HG02840 (cell line): ENCODE results near the gene SLC6A3.

Experiments
- ATAC-seq: cut with Tn5 transposase; IDR thresholded peaks from one replicate; pipeline ENCODE4 v1.9.1; 2021; ENCODE audit warnings: mild to moderate bottlenecking, moderate library complexity, moderate number of reproducible peaks; ENCODE audit not compliant: unreplicated experiment, low FRiP score

Gene SLC6A3

DNA sequence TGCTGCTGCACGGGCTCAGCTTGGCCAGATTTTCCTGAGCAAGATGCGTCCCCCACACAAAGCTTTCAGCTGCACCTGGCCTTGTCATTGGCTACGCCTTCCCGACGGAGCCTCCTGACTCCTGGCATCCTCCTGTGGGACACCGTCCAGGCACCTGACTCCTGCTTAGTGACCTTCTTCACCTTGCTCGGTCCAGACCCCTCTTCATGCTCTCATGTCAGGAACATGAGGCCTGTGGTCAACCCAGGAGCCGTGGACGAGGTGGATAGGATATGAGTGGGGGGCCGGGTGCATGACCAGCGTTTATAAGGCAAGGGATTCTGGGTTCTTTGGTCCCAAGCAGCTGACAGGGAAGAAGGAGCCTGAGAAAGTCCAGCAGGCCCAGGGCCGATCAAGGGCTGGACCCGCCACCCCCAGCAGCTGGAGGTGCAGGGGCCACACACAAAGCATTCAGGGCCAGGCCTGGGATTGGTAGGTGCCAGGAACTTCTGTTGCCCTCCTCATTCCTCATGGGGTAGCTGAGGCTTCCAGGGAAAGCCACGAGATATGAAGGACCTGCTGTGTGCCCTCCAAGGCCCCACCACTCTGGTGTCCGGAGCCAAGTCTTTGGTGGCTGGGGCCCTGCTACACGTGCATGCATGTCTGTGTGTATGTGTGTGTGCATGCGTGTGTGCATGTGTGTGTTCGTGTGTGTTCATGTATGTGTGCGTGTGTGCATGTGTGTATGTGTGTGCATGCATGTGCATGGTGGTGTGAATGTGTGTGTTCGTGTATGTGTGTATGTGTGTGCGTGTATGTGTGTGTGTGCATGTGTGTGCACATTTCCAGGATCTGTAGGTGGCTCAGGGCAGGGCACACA is 34.9 kb downstream of the SLC6A3 start:
- ATAC-seq, result no peak

DNA sequence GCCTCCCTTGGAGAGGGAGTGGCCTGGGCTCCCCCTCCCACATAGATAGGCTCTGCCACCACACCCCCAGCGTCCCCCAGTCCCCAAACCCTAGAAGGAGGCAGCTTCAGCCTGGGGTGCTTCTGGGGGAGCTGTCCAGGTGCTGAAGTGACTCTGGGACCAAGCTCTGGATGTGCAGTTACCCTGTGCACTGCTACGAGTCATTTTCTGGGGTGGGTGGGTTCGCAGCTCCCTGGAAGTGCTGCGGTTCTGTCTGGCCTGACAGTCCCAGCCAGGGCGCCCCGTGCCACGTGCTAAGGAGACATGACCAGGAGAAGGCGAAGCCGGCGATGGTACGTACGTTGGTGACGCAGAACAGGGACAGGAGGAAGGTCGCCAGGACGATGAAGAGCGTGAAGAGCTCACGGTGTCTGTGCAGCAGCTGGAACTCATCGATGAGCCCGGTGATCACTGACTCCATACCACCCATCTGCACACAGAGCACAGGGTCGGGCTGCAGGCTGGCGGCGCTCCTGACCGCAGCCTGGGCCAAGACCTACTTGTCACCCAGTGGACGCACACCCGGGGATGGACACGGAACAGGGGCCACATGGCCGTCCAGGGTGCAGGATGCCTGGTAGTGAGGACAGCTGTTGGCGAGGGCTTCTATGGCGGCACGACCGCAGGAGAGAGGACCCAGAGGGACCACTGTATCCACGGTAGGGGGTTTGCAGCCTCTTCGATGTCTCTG is 35.7 kb downstream of the SLC6A3 start:
- ATAC-seq, result no peak

DNA sequence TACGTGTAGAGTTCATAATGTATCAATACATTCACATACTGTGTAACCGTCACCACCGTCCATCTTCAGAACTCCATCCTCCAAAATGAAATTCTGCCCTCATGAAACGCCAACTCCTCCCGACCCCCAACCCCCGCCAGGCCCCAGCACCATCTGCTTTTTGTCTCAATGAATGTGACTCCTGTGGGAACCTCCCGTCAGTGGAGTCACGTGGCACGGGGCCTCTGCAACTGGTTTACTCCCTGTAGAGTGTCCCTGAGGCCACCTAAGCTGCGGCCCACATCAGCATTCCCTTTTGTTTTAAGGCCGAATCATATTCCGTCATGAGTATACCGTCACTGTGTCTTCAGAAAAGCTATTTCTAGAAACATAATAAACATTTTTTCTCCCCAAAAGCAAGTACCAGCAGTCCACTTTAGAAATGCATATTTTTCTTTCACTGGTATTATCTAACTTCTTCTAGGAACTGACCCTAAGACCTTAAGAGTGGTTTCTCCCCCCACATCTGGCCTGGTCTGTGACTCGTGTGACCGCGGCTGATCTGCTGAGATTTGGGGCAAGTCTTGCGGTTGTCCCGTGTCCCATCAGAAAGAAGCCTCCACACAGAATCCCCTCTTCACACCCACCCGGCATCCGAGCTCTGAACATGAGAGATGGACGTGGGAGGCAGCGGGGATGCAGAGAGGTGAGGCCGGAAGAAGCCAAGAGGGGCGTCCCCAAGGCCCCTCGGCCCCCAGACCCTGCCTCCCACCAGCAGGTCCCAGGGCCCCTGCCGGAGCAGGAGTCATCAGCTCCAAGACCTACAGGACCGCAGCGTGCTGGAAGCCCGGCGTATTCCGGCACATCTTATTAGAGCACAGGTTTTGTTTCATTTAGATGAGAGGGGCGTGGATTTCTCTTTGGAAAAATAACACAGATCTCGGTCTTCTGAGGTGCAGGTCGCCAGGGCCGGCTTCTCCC is 38.3 kb downstream of the SLC6A3 start:
- ATAC-seq, result no peak

DNA sequence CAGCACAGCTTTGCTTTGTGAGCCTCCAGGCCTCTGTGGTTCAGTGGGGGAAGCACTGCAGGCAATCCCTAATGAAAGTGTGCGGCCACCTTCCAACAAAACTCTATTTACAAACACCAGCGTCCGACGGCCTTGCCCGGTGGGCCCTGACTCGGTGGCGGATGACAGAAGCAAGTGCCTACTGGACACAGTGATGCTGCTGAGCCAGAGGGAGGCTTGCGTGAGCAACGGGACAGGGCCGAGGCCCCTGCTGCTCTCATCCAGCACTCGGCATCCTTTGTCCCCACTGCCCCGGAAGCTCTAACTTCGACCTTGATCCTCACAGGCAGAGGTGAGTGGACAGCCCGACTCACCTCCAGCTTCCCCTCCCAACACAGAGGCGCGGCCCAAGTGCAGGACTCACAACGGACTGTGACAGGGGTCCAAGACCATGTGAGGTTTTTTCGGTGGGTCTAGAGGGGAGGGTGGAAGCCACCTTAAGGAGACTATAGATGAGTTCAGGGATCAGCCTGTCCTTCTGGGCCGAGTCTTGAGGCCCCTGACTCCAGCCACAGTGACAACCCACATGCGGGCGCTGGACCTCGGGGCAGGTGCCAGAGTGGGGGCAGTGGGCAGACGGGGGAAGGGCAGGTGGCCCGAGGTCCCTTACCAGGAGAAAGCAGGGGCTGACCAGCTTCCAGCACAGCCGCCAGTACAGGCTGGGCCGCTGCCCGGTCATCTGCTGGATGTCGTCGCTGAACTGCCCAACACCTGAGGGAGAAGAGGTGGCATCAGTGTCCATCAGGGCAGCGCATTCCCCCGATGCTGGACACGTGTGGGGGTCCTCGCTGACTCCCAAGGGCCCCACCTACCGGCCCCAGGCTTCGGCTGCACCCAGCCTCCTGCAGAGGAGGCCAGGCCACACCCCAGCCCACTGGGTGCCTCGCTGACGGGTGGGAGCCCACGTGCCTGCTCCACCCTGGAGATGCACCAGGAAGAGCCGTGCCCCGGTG is 39.4 kb downstream of the SLC6A3 start:
- ATAC-seq, result no peak

DNA sequence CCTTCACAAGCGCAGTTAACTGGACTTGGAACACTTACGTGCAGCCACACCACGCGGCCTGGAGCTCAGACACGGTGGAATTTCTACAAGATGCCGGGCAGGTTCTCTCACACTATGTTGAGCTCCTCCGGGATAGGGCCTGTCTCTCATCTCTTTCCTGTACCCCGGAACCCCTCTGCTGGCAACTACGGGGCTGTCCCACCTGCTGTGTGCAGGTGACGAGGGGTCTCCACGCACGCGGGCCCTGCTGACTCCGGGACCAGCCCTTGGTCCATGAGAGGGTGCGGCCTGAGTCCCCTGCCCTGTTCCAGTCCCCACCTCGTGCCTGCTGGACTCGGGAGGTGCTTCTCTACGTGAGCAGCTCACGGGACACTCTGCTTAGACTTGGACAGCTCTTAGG is 40.1 kb downstream of the SLC6A3 start:
- ATAC-seq, result no peak

DNA sequence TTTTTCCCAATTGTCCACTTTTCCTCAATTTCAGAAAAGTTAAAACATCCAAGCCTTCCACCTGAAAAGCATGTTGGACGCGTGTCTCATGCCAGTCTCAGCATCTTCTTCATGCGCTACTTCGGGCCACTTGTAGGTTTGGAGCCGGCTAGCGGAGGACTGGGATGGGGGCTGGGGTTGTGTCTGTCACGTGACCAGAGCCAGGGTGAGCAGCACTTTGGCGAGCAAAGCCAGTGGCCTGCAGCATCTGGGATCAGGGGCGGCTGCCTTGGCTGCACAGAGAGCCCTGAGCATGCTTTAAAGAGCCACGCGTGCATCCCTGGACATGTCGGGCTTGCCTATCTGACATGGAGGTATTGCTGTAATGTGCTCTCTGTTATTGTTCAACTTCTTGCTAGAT is 41.2 kb downstream of the SLC6A3 start:
- no peak for ATAC-seq

DNA sequence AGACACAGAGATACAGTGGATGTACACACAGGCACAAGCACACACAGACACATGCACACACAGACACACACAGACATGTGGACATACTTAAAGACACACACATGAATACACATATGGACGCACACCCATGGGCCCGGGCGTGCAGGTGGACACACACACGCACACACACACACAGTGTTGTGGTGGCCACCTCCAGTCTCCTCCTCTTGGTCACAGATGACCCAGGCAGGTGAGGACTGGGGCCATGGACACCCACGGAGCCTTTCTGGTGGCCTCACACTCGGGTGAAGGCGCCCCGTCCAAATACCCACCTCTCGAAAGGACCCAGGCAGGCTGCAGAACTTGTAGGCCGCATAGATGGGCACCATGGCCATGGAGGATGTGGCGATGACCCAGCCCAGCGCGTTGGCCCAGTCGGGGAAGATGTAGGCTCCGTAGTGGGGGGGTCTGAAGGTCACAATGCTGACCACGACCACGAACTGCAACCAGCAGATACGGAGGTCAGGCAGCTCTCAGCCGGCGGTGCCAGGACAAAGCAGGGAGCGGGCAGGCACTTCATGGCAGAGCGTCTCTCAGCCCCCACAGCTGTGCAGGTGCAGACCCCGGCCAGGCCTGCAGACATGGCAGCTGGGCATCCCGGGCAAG is 42.5 kb downstream of the SLC6A3 start:
- no peak for ATAC-seq

DNA sequence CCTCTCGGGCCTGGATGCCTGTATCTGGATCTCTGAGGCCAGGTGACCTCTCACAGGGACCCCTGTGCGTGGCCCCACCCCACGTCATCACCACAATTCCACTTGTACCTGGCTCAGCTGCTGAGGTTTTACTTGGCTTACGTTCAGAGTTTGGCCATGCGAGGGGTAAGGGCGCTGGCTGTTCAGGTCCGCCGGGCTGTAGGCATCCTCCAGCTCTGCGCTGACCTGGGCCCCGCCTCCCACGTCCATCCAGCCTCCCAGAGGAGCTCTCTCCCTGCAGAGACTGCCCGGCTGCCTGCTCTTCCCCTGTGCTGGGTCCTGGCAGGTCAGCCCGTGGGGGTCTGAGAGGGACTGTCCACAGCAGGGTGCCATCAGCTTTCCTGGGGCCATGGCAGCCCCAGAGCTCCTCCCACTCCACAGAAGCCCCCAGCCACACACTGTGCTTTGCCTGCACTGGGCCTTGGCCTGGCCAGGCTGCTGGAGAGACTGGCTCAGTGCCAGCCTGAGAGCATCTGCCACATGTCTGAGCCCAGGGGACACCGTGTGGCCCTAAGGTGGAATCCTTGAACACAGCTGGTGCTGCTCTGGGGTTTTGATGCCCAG is 43.6 kb downstream of the SLC6A3 start:
- ATAC-seq, result no peak

DNA sequence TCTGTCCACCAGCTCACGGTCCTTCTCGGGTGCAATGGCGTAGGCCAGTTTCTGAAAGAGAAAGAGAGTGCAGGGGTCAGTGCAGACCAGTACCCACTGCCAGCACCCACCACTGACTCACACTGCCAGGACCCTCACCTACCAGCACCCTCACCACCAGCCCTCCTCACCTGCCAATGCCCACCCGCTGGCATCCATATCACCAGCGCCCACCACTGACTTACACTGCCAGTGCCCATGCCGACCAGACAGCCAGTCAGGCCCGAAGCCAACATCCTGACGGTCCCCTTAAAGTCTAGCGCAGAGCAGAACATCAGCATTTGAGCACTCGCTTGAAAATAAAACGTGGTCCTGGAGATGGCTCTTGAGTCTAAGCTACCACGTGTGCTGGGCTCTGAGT is 44.3 kb downstream of the SLC6A3 start:
- ATAC-seq, result no peak

DNA sequence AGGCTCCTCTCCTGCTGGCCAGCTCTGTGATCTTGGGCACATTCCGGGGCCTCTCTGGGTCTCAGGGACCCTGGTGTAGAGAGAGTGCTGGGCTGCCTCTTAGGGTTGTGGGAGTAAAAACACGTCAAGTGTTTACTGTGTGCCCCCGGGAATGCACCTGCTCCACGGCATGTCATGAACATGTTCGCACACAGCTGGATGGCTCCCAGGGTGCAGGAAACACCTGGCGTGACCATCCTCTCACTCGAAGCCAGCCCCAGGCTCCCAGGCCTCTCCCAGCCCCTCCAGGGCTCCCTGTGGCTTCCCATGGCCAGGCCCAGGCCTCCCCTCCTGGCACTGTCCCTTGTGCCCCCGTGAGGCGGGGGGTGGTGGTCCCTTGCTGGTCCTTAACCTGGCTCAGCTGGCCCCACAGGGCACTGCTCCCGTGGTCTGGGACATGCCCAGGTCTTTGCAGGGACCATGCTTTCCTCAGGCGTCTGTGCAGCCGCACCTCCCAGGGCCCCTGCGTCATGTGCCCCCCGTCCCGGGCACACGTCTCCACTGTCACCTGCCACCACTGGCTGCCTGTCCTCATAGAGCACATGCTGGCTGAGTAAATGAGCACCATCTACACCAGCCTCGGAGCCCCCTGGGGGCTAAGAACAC is 44.9 kb downstream of the SLC6A3 start:
- ATAC-seq, result no peak

DNA sequence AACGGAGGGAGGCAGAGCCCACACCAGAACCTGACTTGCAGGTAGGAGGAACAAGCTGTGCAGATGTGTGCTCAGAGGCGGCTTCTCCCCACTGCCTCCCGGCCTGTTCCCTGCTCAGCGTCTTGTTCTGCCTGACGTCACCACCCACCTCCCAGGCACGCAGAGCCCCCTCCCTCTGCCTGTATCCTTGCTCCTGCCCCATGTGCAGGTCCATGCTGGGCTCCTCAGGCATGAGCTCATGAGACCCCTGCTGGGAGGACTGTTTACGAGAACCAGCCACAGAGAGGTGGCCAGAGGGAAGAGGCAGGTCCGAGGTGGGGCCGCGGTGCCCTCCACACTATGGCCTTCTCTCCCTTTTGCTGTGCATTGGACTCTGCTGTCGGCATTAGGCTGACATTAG is 45.5 kb downstream of the SLC6A3 start:
- ATAC-seq, result no peak

DNA sequence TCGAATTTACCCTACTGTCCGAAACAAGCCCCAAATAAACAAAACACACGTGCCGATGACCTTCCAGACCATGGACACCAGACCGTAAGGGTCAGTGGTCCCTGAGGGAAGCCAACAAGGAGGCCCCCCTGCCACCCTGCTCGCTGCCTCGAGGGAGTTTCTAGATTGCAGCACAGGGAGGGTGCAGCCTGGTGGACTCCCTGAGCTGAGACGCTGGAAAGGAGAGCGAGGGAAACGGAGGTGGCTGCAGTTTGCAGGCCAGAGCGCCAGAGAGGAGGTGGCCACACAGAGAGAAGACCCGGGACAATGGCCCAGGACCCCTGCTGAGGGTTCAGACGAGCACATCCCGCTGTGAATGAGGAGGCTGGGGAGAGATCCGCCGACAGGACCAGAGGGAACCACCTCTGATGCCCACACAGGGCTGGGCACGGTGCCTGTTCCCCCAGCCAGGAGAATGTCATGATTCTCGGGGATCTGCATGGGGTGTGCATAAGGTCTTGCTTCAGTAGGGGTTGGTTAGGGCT is 48.9 kb downstream of the SLC6A3 start:
- no peak for ATAC-seq

DNA sequence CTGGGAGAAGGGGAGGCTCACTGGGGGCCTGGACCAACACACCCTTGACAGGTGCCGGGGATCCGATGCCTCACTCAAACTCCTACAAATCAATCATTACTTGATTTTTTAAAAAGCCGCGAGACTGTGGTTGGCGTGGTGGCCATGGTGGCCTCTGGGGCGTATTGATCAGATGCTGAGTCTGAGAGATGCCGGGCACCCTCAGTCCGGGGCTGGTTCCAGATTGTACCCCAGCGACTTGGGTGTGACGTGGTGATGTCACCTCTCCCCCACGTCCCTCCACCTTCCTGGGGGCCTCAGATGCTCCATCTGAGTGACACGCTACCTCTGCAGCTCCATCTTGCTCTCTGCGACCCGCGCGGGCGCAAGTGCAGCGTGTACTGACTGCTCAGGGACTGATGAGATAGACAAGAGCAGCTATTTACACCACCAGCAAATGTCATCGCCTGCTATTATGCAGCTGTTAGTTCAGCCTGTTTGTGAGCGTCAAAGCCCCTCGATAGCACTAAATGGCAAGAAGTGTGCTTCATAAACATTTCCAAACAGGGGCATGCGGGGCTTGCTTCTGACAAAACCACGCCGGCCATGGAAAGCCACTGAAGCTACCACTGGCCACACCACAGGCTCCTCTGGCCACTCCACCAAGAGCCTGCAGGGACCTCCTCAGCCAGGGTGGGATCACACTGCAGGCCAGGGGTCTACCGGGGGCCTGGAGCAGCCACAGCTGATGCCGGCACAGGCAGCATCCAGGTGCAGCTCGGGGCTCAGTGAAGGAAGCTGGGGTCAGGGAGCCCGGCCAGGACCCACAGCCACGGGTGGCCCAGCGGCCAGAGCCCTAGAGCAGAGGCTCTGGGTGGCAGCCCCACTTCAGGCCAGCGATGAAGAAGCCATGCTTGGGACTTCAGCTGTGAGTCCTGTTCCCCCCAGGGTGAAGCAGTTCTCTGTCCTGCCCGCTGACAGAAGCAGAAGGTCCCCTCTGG is 50.1 kb downstream of the SLC6A3 start:
- ATAC-seq, result no peak

DNA sequence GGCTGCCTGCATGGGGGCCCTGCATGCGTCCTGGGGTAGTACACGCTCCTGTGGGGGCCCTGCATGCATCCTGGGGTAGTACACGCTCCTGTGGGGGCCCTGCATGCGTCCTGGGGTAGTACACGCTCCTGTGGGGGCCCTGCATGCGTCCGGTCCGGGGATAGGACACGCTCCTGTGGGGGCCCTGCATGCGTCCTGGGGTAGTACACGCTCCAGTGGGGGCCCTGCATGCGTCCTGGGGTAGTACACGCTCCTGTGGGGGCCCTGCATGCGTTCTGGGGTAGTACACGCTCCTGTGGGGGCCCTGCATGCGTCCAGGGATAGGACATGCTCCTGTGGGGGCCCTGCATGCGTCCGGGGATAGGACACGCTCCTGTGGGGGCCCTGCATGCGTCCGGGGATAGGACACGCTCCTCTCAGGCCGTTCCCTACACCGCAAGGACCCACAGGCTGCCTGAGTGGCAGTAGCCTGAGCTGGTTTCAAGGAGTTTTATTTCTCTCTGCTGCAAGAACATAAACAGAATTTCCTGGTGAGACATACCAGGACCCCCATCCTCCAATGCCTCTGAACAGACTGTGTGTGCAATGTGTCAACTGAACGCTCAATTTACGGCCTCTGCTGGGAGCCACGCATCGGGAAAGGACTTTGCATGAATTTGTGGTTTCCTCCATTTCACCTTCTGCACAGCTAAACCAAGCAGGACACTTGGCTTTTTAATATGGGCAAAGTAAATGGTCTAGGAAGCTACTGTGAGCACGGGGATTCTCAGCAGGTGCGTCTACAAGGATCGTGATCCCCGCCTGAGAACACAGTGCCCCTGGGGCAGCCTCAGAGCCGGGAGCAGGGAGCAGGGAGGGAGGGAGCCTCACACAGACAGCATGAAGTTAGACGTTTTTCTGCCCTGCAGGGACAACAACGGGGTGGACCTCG is 51.4 kb downstream of the SLC6A3 start:
- no peak for ATAC-seq

DNA sequence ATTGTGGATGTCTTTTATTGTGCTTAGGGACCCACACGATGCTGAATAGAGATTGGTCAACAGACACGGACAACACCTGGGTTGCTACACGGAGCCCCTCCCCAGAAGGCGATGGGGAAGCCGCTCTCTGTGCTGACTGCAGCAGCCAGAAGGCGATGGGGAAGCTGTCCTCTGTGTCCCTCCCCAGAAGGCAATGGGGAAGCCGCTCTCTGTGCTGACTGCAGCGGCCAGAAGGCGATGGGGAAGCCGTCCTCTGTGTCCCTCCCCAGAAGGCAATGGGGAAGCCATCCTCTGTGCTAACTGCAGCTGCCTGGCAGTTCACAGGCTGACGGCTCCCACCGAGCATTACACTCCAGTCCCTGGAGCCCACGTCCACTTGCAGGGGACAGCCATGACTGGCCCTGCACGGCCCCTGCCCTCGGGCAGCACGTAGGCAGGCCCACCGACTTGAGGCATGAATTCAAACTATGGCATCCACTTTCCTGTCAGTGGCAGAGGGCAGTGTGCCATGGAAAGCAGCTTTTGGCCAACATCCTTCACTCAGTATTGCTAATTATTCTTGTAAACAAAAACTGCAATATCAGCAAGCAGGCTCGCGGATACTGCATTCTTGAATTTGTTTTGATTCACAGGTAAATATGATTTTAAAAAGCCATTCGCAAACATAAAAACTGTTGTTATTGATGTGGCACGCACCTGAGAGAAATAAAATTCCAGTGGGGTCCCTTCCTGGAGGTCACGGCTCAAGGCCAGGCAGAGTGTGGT is 52.3 kb downstream of the SLC6A3 start:
- ATAC-seq, result no peak
